HepG2 (cell line): ENCODE measurements around the gene MYL11. TPM values are rescaled to one million over a fixed set of nuclear protein-coding genes. Genes with fewer than 3 reads are reported as not detected.
A peak's percentile ranks its signal among the peaks of the same experiment; 100 is the strongest.

Experiments used
- ELF1 ChIP-seq: sonication (generic); formaldehyde crosslinking; IDR thresholded peaks from 2 replicates; pipeline ENCODE4 v1.4.0; 2020; ENCODE audit warnings: missing genetic modification reagents
- GLI4 ChIP-seq: sonication (generic); formaldehyde crosslinking; IDR thresholded peaks from 2 replicates; pipeline ENCODE4 v1.5.1; 2020; ENCODE audit warnings: missing genetic modification reagents, mild to moderate bottlenecking, moderate library complexity, borderline replicate concordance
- IRF9 ChIP-seq: sonication (generic); formaldehyde crosslinking; IDR thresholded peaks from 2 replicates; pipeline ENCODE4 v1.8.0; 2022; ENCODE audit warnings: missing genetic modification reagents, mild to moderate bottlenecking, borderline replicate concordance
- NKX3-1 ChIP-seq: sonication (generic); formaldehyde crosslinking; IDR thresholded peaks from 2 replicates; pipeline ENCODE4 v1.5.0; 2020; ENCODE audit warnings: missing genetic modification reagents
- NR0B2 ChIP-seq: sonication (generic); formaldehyde crosslinking; IDR thresholded peaks from 2 replicates; pipeline ENCODE4 v1.4.0; 2020; ENCODE audit warnings: mild to moderate bottlenecking, missing genetic modification reagents
- PCBP1 ChIP-seq: fragments of 200-400 bp; formaldehyde crosslinking; IDR thresholded peaks from 2 replicates; pipeline ENCODE4 v1.6.1; 2017; ENCODE audit warnings: mild to moderate bottlenecking, low read depth, low read length, borderline replicate concordance
- PHF21A ChIP-seq: sonication (generic); formaldehyde crosslinking; IDR thresholded peaks from 2 replicates; pipeline ENCODE4 v1.5.0; 2020; ENCODE audit warnings: mild to moderate bottlenecking, missing genetic modification reagents
- RXRA ChIP-seq: sonication (generic); formaldehyde crosslinking; IDR thresholded peaks from 2 replicates; pipeline ENCODE4 v1.5.1; 2020; ENCODE audit warnings: missing genetic modification reagents
- SMAD1 ChIP-seq: sonication (generic); formaldehyde crosslinking; IDR thresholded peaks from 2 replicates; pipeline ENCODE4 v1.4.0; 2020; ENCODE audit warnings: missing genetic modification reagents, low read depth, mild to moderate bottlenecking, borderline replicate concordance
- UBTF ChIP-seq: sonication (generic); formaldehyde crosslinking; IDR thresholded peaks from 2 replicates; pipeline ENCODE4 v1.4.0; 2020; ENCODE audit warnings: mild to moderate bottlenecking, missing genetic modification reagents
- ZBTB1 ChIP-seq: sonication (generic); formaldehyde crosslinking; IDR thresholded peaks from 2 replicates; pipeline ENCODE4 v1.4.0; 2020; ENCODE audit warnings: missing genetic modification reagents, borderline replicate concordance
- ZNF282 ChIP-seq: fragments of 450-650 bp; IDR thresholded peaks from 2 replicates; pipeline ENCODE4 v1.6.1; 2018; ENCODE audit not compliant: partially characterized antibody
- ZNF44 ChIP-seq: sonication (generic); formaldehyde crosslinking; IDR thresholded peaks from 2 replicates; pipeline ENCODE4 v1.5.1; 2020; ENCODE audit warnings: mild to moderate bottlenecking, missing genetic modification reagents
- ZNF572 ChIP-seq: sonication (generic); formaldehyde crosslinking; IDR thresholded peaks from 2 replicates; pipeline ENCODE4 v1.5.1; 2020; ENCODE audit warnings: mild to moderate bottlenecking, missing genetic modification reagents
- ZNF691 ChIP-seq: sonication (generic); formaldehyde crosslinking; IDR thresholded peaks from 2 replicates; pipeline ENCODE4 v1.4.0; 2020; ENCODE audit warnings: missing genetic modification reagents, low read depth, mild to moderate bottlenecking, borderline replicate concordance
- ZNF709 ChIP-seq: sonication (generic); formaldehyde crosslinking; IDR thresholded peaks from 2 replicates; pipeline ENCODE4 v1.5.0; 2020; ENCODE audit warnings: mild to moderate bottlenecking, missing genetic modification reagents
- ZNF749 ChIP-seq: sonication (generic); formaldehyde crosslinking; IDR thresholded peaks from 2 replicates; pipeline ENCODE4 v1.8.0; 2022; ENCODE audit warnings: mild to moderate bottlenecking, missing genetic modification reagents, moderate library complexity, borderline replicate concordance
- ZNF75D ChIP-seq: sonication (generic); formaldehyde crosslinking; IDR thresholded peaks from 2 replicates; pipeline ENCODE4 v1.8.1; 2023; ENCODE audit warnings: missing genetic modification reagents, mild to moderate bottlenecking, borderline replicate concordance
- ZSCAN31 ChIP-seq: sonication (generic); formaldehyde crosslinking; IDR thresholded peaks from 2 replicates; pipeline ENCODE4 v1.5.0; 2020; ENCODE audit warnings: low read depth, mild to moderate bottlenecking, missing genetic modification reagents
- polyA plus RNA-seq, 8 experiments: library from polyadenylated mRNA; depleted of rRNA in 3 of 8; stranded (reverse) in 7 of 8; unstranded in 1 of 8; fragments of >200 nt; fragmentation: Illumina TruSeq in 4 of 8; extraction: Trizol in 4 of 8; gene quantifications; 2 replicates each; pipeline versions ENCODE4 v1.2.1 to v1.2.3, GENCODE V29; 2011 to 2016; ENCODE audit warnings: low read depth in 4 of 8, missing spikeins in 1 of 8, mixed read lengths in 1 of 8; ENCODE audit not compliant: insufficient read depth in 1 of 8
- total RNA-seq, 5 experiments: library from RNA; depleted of rRNA; stranded (reverse); fragments of >200 nt; fragmentation: Illumina TruSeq; extraction: Trizol; gene quantifications; 2 replicates each; pipeline ENCODE4 v1.2.3, GENCODE V29; 2016; ENCODE audit warnings: low read depth in 1 of 5

MYL11 gene
- total and polyA plus RNA-seq, 2 of the 13 experiments (the other 11 are each of a cell fraction or from before 2014, with no cell fraction given), result not detected

GRCh38 chr16:30369091-30369937 lies 5.3 kb upstream of the MYL11 start (continued):
- TF ChIP-seq ZNF749 (CRISPR knock-in tag) (no peak), UBTF (peak; percentile 58), ZNF75D (no peak), PCBP1 (no peak), ZNF44 (CRISPR knock-in tag) (peak; percentile 90; the same call in 1 of the 2 replicates), ZNF572 (CRISPR knock-in tag) (peak; percentile 19; the same call in 1 of the 2 replicates), SMAD1 (no peak), PHF21A (CRISPR knock-in tag) (no peak), ZBTB1 (CRISPR knock-in tag) (0 out of 2 replicates have a peak, but pooled peaks have one; percentile 8), ELF1 (CRISPR knock-in tag) (no peak), ZNF691 (CRISPR knock-in tag) (no peak), RXRA (peak; percentile 5; the same call in 1 of the 2 replicates), ZNF709 (CRISPR knock-in tag) (0 out of 2 replicates have a peak, but pooled peaks have one; percentile 22), IRF9 (CRISPR knock-in tag) (0 out of 2 replicates have a peak, but pooled peaks have one; percentile 49), NR0B2 (CRISPR knock-in tag) (no peak; the same call in 1 of the 2 replicates), NKX3-1 (CRISPR knock-in tag) (no peak), GLI4 (CRISPR knock-in tag) (peak; percentile 63; the same call in 1 of the 2 replicates), ZSCAN31 (CRISPR knock-in tag) (0 out of 2 replicates have a peak, but pooled peaks have one; percentile 9), ZNF282 (no peak)
